Measurements from ENCODE around the gene TRIP12.

Gene TRIP12

DNA sequence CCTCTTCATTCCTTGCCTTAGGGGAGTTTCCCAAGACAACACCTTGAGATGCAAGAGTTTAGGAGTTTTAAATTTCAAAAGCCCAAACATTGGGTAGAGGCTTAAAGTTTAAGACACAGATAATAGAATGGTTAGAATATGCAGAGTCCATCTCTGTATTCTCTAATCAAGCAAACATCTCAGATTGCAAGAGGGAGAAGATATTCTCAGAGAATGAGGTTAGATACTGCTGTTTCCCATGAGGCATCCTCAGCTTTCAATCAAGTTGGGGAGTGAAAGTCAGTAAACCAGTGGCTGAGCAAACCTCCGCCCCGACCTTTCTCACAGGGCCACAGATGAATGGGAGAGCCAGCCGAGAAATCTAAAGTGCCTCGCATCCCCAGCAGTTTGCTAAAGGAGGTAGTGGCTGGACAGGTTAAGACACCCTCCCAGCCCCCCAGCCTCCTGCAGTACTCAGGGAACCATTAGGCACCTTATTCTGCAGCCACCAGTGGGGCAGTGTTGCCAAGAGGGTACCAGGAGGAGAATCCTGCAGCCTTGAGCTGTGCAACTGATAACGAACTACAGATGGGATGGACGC lies 30.5 kb upstream of the TRIP12 start:
- no peak overlapping the region for H3K4me3 ChIP-seq (ENCODE audit: low read depth, low read length)
- in situ Hi-C loops (cut with HindIII; ENCODE audit: low sequenced_read_pairs), result no loop called here
- no peak for DNase-seq (ENCODE audit: low read depth, low spot score)
- TF ChIP-seq, protein P1, sequence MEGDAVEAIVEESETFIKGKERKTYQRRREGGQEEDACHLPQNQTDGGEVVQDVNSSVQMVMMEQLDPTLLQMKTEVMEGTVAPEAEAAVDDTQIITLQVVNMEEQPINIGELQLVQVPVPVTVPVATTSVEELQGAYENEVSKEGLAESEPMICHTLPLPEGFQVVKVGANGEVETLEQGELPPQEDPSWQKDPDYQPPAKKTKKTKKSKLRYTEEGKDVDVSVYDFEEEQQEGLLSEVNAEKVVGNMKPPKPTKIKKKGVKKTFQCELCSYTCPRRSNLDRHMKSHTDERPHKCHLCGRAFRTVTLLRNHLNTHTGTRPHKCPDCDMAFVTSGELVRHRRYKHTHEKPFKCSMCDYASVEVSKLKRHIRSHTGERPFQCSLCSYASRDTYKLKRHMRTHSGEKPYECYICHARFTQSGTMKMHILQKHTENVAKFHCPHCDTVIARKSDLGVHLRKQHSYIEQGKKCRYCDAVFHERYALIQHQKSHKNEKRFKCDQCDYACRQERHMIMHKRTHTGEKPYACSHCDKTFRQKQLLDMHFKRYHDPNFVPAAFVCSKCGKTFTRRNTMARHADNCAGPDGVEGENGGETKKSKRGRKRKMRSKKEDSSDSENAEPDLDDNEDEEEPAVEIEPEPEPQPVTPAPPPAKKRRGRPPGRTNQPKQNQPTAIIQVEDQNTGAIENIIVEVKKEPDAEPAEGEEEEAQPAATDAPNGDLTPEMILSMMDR (IDR thresholded peaks at IDR 0.05; ENCODE audit: low read depth, low read length), result no peak

DNA sequence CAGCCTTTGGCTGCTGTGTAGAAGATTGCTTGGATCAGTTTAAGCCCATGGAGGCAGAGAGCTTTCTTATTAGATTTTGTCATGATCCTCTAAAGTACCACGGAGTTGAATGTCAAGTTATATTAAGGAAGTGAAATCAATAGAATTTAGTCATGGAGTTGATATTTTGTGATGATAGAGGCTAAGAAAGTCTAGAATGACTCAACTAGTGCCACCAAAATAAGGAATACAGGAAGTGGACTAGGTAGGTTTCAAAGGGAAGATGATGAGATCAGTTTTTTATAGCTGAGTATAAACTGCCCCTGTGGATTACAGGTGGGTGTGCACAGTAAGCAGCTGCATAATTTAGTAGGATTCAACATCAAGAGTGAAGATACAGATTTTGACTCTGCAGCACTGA lies 25.7 kb upstream of the TRIP12 start:
- in situ Hi-C loops (cut with HindIII; ENCODE audit: low sequenced_read_pairs), result no loop called here
- TF ChIP-seq, protein P1 (IDR thresholded peaks at IDR 0.05; ENCODE audit: low read depth, low read length), result no peak
- DNase-seq (ENCODE audit: low read depth, low spot score), result no peak
- no peak overlapping the region for H3K4me3 ChIP-seq (ENCODE audit: low read depth, low read length)

DNA sequence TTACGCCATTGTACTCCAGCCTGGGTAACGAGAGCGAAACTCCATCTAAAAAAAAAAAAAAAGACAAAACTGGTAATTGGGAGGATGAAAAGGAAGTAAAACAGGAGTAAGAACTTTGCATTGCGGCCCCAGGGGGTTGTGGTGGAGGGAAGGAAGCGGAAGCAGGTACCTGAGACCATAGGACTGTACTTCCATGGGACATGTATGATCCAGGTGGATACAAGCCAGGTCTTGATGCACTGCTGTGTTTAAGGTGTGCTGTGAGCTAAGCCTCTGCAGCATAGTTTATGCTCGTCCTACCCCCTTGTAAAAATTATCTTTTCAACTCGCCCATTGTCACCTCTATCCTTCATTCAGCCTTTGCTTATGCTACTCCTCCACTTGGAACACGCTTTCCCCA lies 24.2 kb upstream of the TRIP12 start:
- no peak overlapping the region for H3K4me3 ChIP-seq (ENCODE audit: low read depth, low read length)
- in situ Hi-C loops (cut with HindIII; ENCODE audit: low sequenced_read_pairs), result no loop called here
- TF ChIP-seq, protein P1 (IDR thresholded peaks at IDR 0.05; ENCODE audit: low read depth, low read length), result no peak
- DNase-seq (ENCODE audit: low read depth, low spot score), result no peak

DNA sequence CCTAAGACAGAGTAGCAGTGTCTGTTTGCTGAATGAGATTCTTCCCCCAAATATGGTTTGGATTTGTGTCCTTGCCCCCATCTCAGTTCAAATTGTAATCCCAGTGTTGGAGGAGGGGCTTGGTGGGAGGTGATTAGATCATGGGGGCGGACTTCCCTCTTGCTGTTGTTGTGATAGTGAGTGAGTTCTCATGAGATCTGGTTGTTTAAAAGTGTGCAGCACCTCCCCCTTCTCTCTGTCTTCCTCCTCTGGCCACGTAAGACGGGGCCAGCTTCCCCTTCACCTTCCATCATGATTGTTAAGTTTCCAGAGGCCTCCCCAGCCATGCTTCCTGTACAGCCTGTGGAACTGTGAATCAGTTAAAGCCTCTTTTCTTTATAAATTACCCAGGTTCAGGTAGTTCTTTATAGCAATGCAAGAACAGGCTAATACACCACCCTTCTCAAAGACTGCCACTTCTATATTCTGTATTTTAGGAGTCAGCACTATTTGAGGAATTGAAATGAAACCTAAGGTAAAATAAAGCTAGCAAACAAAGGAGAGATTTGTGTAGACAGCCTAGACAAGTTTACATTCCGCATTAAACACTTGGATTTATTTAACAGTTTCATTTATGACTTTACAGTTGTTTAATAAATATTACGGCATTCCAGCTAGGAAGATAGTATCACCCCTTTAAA lies 22.1 kb upstream of the TRIP12 start:
- TF ChIP-seq, protein P1 (IDR thresholded peaks at IDR 0.05; ENCODE audit: low read depth, low read length), result no peak
- in situ Hi-C loops (cut with HindIII; ENCODE audit: low sequenced_read_pairs), result no loop called here
- H3K4me3 ChIP-seq (ENCODE audit: low read depth, low read length), result no peak overlapping the region
- no peak for DNase-seq (ENCODE audit: low read depth, low spot score)

DNA sequence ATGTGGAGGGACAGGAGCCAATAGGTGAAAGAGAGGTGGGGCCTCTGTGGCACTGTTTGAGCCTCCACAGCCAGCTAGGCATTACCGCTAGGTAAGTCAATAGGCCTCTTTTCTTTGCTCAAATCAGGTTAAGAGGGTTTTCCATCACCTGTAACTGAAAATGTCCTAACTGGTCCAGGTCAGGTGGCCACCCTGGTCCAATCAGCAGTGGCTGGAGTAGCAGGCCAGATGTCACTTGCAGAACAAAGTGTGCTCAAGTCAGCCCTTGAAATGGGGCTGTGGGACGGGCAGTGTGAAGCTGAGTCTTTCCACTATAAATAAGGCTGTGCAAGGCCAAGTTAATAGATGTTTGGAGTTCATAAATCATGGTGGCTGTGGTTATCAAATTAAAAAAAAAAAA lies 21.4 kb upstream of the TRIP12 start:
- TF ChIP-seq, protein P1 (IDR thresholded peaks at IDR 0.05; ENCODE audit: low read depth, low read length), result no peak
- no peak for DNase-seq (ENCODE audit: low read depth, low spot score)
- in situ Hi-C loops (cut with HindIII; ENCODE audit: low sequenced_read_pairs), result no loop called here
- no peak overlapping the region for H3K4me3 ChIP-seq (ENCODE audit: low read depth, low read length)

DNA sequence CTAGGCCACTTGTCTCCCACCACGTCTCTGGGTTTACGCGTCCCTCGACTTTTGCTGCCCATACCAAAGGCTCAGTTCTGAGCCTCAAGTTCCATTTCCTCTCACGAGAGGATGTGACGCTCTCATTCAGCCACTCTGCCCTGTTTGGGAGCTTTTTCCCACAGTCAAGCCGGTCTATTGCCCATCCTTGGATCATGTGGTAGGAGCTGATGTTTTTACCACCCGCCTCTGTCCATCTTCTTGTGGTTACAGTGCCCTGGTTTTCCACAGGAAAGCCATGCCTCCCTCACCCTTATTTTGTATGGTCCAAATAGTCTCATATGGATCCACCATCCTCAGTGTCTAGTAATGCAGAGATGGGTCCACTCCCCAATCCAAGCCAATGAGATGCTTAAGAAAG lies 20.9 kb upstream of the TRIP12 start:
- TF ChIP-seq, protein P1 (IDR thresholded peaks at IDR 0.05; ENCODE audit: low read depth, low read length), result no peak
- in situ Hi-C loops (cut with HindIII; ENCODE audit: low sequenced_read_pairs), result no loop called here
- DNase-seq (ENCODE audit: low read depth, low spot score), result no peak
- H3K4me3 ChIP-seq (ENCODE audit: low read depth, low read length), result no peak overlapping the region

All from astrocyte of the spinal cord (primary cell).